Stomach (tissue), 4 donors: ENCODE measurements around the gene ACACA.

Source experiments
- EP300 ChIP-seq: sonication (generic); formaldehyde crosslinking; IDR thresholded peaks from one replicate; pipeline ENCODE4 v1.6.1; 2017; ENCODE audit warnings: antibody characterized with exemption
- POLR2A ChIP-seq, 4 donors: fragments of 450-650 bp; IDR thresholded peaks; one replicate each; pipeline ENCODE4 v1.6.1; 2016; ENCODE audit warnings: antibody characterized with exemption in 4 of 4, control low read depth in 2 of 4, mild to moderate bottlenecking in 1 of 4, moderate library complexity in 1 of 4
- TF ChIP-seq, protein P1 (sequence below), 7 experiments: fragments of 450-650 bp in 4 of 7; fragments of 200-600 bp in 3 of 7; sonication (generic) in 3 of 7; IDR thresholded peaks; one replicate each; pipeline ENCODE4 v1.5.1; 2016 to 2019; ENCODE audit warnings: antibody characterized with exemption in 7 of 7, control low read depth in 2 of 7, mild to moderate bottlenecking in 1 of 7

DNA sequence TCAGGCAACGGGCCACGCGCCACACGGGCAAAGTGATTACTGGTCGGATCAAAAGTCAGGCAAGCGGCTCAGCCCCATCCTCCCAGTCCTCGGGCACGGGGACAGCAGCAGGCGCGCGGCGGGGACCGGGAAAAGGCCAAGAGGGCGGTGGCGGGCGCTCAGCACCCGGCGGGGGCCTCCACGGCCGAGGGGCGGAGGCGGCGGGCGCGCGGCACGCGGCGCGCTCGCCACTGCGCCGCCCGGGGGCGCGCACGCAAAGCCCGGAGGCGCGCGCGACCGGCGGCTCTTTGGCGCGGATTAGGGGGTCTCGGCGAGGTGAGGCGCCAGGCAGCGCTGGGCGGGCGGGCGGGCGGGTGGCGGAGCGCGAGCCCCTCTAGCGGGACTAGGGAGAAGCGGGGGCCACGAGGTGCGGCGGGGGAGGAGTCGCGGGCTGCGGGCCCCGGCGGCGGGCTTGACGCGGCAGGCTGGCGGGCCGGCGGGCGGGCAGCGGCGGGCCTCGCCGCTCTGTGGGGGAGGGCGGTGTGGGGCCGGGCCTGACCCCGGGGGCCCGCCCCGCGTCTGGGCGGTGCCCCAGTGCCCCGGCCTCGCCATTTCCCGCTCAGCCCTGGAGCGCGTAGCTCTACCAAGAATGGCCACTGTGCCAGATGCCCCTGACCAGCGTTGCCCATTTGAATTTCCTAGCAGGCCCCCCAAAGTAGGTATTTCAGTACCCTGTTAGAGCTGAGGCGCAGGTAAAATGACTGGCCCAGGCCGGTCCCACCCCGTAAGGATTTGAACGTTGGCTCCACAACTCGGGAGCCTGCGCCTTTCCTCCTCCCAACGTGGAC lies at the start of gene ACACA, which contains the start of gene TADA2A:
- TF ChIP-seq, protein P1, sequence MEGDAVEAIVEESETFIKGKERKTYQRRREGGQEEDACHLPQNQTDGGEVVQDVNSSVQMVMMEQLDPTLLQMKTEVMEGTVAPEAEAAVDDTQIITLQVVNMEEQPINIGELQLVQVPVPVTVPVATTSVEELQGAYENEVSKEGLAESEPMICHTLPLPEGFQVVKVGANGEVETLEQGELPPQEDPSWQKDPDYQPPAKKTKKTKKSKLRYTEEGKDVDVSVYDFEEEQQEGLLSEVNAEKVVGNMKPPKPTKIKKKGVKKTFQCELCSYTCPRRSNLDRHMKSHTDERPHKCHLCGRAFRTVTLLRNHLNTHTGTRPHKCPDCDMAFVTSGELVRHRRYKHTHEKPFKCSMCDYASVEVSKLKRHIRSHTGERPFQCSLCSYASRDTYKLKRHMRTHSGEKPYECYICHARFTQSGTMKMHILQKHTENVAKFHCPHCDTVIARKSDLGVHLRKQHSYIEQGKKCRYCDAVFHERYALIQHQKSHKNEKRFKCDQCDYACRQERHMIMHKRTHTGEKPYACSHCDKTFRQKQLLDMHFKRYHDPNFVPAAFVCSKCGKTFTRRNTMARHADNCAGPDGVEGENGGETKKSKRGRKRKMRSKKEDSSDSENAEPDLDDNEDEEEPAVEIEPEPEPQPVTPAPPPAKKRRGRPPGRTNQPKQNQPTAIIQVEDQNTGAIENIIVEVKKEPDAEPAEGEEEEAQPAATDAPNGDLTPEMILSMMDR (IDR thresholded peaks at IDR 0.05): peak in 2 of 7 experiments; percentile 1 to 9
- TF ChIP-seq POLR2A (IDR thresholded peaks at IDR 0.05) (peak in 1 of 4 donors; percentile 13), EP300 (peak; percentile 49)
